Muscle of arm (tissue), 12 donors: ENCODE measurements around the gene NKX2-8. TPM values are rescaled to one million over a fixed set of nuclear protein-coding genes. Genes with fewer than 3 reads are reported as not detected.
A peak's percentile ranks its signal among the peaks of the same experiment; 100 is the strongest.
"Not testable (repeated sequence)": the region's sequence is repeated elsewhere in the genome, so short reads cannot be mapped to it uniquely, and the experiment has no call there.

Experiments used
- DNase-seq: peaks from one replicate; pipeline ENCODE4 v3.0.0-alpha.2; 2013
- polyA plus RNA-seq, 12 donors: library from polyadenylated mRNA; unstranded; fragments of 120-200 nt; gene quantifications; one replicate each; pipeline ENCODE4 v1.2.1, GENCODE V29; 2013; ENCODE audit not compliant: insufficient read length in 12 of 12

NKX2-8 gene
- polyA plus RNA-seq, 12 donors, result not detected

- no peak for DNase-seq
These were observed 2.1 kb downstream of the NKX2-8 start for GRCh38 chr14:36580141-36580855.

- DNase-seq, result no peak
These were observed 2.8 kb downstream of the NKX2-8 start for GRCh38 chr14:36579573-36580140.

- no peak for DNase-seq
These were observed 3.3 kb downstream of the NKX2-8 start for GRCh38 chr14:36579001-36579555.

GRCh38 chr14:36570065-36570464, 12.3 kb downstream of the NKX2-8 start:
- DNase-seq, result no peak

- DNase-seq, result no peak
These were observed 25.5 kb downstream of the NKX2-8 start for GRCh38 chr14:36556811-36557433.

GRCh38 chr14:36555998-36556743, 26.2 kb downstream of the NKX2-8 start:
- DNase-seq, result no peak

- peak; percentile 38 for DNase-seq
These were observed 28.7 kb downstream of the NKX2-8 start for GRCh38 chr14:36553656-36554260.

- no peak for DNase-seq
These were observed 31.5 kb downstream of the NKX2-8 start for GRCh38 chr14:36550899-36551298.

- DNase-seq, result not testable (repeated sequence)
These were observed 38.1 kb downstream of the NKX2-8 start for GRCh38 chr14:36544280-36544679.

- DNase-seq, result no peak
These were observed 44.4 kb downstream of the NKX2-8 start for GRCh38 chr14:36538051-36538450.

Other genes starting within 250 kb of the NKX2-8 start
- under 1 TPM in 1 of 12 donors, not detected in 11; 0.08 TPM for gene NKX2-1, start 62.4 kb downstream of the NKX2-8 start, polyA plus RNA-seq
- 1 to 10 TPM in 3 of 12 donors, under 1 TPM in 7, not detected in 2; 0.37 to 4.3 (median 0.70) TPM for gene PAX9, start 79.2 kb upstream of the NKX2-8 start, polyA plus RNA-seq